ENCODE data around the gene GPR137C.

GRCh38 chr14:52514046-52514811, 38.4 kb upstream of the GPR137C start:
- TF ChIP-seq, protein P1, sequence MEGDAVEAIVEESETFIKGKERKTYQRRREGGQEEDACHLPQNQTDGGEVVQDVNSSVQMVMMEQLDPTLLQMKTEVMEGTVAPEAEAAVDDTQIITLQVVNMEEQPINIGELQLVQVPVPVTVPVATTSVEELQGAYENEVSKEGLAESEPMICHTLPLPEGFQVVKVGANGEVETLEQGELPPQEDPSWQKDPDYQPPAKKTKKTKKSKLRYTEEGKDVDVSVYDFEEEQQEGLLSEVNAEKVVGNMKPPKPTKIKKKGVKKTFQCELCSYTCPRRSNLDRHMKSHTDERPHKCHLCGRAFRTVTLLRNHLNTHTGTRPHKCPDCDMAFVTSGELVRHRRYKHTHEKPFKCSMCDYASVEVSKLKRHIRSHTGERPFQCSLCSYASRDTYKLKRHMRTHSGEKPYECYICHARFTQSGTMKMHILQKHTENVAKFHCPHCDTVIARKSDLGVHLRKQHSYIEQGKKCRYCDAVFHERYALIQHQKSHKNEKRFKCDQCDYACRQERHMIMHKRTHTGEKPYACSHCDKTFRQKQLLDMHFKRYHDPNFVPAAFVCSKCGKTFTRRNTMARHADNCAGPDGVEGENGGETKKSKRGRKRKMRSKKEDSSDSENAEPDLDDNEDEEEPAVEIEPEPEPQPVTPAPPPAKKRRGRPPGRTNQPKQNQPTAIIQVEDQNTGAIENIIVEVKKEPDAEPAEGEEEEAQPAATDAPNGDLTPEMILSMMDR (IDR thresholded peaks at IDR 0.05) = no peak
- TF ChIP-seq POLR2A (IDR thresholded peaks at IDR 0.05; ENCODE audit: low read depth) = no peak
- no peak for TF ChIP-seq EP300 (IDR thresholded peaks at IDR 0.05)
